Cortex of kidney (tissue), 1 donor: Measurements from ENCODE around the gene RELA.
A peak's percentile ranks its signal among the peaks of the same experiment; 100 is the strongest.
"Not testable (repeated sequence)": the region's sequence is repeated elsewhere in the genome, so short reads cannot be mapped to it uniquely, and the experiment has no call there.

Experiments used
- DNase-seq: peaks from one replicate; lab custom pipeline; 2025; lab: John Stamatoyannopoulos, UW

RELA gene

GRCh38 chr11:65662799-65663638, at the start of gene RELA:
Gene RELA (minus strand): TSS chr11:65662916. CDS start chr11:65662832, 84 bp downstream.
- peak; percentile 94 for DNase-seq

- no peak for DNase-seq
Measured at GRCh38 chr11:65711785-65712632, 49.3 kb upstream of the RELA start, which contains the start of gene KAT5. Gene KAT5 (plus strand): TSS chr11:65712252. CDS start chr11:65712268, 16 bp downstream.

DNA sequence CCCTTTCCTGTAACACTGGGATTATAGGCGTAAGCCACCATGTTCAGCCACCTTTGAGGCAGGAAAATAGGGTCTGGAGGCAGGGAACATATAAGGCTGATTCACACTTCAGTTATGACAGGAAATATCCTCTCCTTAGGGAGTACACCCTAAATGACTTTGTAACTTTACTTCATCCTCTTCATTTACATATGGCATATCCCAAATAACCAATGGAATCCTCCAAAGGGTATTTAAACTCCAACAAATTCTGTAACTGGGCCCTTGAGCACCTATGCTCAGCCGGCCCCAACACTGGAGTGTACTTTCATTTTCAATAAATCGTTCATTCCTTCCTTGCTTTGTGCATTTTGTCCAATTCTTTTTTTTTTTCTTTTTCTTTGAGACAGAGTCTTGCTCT, 47.7 kb upstream of the RELA start:
- DNase-seq = no peak

DNA sequence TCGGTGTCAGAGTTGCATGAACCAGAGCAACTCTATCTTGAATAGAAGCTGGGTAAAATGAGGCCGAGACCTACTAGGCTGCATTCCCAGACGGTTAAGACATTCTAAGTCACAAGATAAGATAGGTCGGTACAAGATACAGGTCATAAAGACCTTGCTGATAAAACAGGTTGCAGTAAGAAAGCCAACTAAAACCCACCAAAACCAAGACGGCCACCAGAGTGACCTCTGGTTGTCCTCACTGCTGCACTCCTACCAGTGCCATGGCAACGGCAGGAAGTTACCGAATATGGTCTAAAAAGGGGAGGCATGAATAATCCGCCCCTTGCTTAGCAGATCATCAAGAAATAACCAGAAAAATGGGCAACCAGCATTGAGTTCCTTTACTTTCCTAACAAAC, 46.9 kb upstream of the RELA start:
- DNase-seq = no peak

DNA sequence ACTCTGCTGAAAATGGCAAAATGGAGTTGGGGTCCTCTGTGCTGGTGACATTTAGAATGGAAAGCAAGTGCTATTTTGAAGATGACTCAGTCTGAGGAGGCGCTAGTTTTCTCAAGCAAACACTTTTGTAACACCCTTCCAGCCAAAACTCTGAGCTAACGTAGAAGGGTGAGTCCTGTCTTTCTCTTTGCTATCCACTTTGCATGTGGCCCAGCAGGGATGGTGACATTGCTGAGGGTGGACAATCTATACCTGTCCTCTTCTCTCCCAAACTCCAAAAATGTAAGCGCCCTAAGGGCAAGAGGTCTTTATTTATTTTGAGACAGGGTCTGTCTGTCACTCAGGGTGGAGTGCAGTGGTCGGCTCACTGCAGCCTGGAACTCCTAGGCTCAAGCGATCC, 45.7 kb upstream of the RELA start:
- no peak for DNase-seq

DNA sequence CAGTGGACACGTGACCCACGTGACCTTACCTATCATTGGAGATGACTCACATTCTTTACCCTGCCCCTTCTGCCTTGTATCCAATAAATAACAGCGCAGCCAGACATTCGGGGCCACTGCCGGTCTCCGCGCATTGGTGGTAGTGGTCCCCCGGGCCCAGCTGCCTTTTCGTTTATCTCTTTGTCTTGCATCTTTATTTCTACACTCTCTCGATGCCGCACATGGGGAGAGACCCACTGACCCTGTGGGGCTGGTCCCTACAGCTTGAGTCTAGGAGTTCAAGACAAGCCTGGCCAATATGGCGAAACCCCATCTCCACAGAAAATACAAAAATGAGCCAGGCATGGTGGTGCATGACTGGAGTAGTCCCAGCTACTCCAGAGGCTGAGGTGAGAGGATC, 44.3 kb upstream of the RELA start:
- DNase-seq = not testable (repeated sequence)

GRCh38 chr11:65706303-65706763, 43.6 kb upstream of the RELA start:
- not testable (repeated sequence) for DNase-seq

- no peak for DNase-seq
Measured at GRCh38 chr11:65703846-65704245, 41.1 kb upstream of the RELA start.

- no peak for DNase-seq
Measured at GRCh38 chr11:65701686-65702085, 39.0 kb upstream of the RELA start.

DNA sequence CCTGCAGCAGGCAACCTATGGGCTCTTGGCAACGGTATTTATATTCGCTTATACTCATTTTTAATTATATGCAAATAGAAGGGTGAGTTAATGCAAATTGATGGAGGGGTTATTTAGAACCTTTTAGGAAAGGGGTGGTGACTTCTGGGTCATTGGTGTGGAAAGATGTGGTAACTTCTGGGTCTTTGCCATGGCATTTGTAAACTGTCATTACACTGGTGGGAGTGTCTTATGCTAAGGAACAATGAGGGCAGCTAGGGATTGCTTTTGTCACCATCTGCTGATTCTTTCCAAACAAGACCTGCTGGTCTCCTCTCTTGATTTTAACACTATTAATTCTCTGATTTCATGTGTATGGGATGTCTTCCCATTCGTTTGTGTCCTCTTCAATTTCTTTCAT, 37.7 kb upstream of the RELA start:
- no peak for DNase-seq

DNA sequence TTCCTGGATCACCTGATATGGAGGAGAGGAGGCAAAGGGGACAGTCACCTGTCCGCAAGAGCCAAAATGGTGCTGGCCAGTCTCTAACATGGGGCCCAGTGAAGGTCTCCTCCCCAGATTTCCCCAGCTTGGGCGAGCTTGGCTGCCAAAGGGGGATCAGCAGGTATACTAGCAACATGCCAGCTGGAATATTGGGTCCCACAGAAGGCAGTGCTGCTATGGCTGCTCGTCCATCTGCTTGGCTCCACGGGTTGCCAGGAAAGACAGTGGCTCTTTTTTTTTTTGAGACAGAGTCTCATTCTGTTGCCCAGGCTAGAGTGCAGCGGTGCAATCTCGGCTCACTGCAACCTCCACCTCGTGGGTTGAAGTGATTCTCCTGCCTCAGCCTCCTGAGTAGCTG, 36.6 kb upstream of the RELA start:
- no peak for DNase-seq

DNA sequence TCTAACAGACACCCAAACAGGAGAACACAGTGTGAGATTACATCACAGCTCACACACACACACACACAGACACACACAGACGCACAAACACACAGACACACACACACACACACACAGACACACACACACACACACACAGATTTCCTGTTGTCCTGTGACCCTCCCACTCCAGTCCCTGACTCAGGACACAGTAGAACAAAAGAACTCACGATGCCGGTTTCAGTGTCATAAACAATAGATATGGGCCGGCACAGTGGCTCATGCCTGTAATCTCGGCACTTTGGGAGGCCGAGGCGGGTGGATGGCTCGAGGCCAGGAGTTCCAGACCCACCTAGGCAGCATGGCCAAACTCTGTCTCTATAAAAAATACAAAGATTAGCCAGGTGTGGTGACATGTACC, 35.5 kb upstream of the RELA start:
- DNase-seq = no peak

DNA sequence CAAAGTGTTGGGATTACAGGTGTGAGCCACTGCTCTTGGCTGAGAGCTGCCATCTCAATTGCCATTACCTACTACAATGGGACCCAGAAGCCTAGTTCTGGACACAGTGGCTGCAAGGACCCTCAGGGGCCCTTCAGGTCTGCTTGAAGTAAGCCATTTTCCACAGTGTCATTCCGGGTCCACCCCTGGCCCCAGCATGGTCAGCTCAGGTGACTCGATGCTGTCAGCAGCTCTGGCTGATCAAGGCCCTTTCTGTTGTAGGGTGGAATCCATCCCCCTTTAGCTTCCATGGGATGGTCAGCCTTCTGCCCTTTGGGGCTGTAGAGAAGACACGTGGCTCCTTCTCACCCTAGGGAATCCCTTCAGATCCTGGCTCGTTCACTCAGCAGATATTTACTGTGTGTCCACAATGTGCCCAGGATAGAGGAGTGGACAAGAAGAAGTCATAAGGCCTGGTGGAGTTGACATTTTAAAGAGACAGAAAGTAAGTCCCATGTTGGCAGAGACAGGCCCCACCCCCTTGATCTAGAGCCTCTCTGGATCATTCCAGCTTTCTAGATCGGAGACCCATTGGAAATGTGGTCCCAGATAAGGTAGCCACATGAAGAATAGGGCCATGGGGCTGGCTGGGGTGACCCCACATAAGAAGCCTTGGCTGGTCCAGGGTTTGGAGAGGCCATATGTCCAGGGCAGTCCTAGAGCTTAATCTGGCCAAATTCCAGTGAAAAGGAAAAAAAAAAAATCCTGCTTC, 34.3 kb upstream of the RELA start:
- DNase-seq = no peak

DNA sequence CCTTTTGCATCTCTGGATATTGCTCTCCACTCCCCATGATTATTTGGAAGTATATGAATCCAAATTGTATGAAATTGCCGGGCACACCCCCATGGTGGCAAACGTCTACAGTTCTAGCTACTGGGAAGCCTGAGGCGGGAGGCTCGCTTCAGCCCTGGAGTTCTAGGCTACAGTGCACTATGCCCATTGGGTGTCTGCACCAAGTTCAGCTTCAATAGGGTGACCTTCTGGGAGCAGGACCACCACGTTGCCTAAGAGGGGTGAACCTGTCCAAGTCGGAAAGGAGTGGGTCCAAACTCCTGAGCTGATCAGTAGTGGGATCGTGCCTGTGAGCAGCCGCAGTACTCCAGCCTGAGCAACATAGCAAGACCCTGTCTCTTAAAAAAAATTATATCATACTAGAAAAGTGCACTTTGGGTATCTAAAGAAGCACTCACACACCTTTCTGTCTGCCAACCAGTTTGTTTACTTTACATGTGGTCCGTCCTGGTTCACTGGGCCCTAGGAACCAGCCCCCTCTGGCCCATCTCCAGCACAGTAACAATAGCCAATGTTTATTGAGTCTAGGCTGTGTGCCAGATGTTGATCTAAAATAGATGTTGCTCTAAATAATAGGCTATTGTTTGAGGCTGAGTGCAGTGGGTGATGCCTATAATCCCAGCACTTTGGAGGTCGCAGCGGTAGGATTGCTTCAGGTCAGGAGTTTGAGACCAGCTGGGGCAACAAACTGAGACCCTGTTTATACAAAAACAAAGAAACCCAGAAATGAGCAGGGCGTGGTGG, 32.9 kb upstream of the RELA start:
- DNase-seq = no peak

DNA sequence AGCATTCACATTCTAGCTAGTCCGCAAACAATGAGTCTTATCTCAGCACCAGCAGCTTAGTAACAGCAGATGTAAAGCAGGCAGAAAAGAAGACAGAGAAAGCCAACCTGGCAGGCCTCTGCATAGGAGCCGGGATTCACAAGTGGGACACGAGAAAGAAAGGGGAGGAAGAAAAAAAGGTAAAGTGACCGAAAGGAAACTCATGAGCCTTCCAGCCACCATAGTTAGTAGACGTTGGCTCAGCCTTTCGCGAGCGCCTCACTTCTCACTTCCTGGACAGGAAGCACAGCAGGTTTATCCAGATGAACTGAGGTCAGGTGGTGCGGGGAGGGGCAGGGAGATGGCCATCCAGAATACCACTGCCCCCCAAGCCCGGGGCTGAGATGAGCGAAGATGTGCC, 29.7 kb upstream of the RELA start:
- no peak for DNase-seq

DNA sequence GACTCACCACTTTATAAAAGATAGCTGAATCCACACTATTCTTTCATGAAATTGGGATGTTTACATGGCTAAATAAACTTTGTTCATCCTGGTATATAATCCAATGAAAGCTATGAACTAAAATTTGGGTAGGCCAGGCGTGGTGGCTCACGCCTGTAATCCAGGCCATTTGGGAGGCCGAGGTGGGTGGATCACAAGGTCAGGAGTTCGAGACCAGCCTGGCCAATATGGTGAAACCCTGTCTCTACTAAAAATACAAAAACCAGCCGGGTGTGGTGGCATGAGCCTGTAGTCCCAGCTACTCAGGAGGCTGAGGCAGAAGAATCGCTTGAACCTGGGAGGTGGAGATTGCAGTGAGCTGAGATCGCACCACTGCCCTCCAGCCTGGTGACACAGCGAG, 29.1 kb upstream of the RELA start:
- DNase-seq = not testable (repeated sequence)

GRCh38 chr11:65685981-65686380, 23.3 kb upstream of the RELA start:
- no peak for DNase-seq

GRCh38 chr11:65683480-65683879, 20.8 kb upstream of the RELA start:
- DNase-seq = not testable (repeated sequence)

DNA sequence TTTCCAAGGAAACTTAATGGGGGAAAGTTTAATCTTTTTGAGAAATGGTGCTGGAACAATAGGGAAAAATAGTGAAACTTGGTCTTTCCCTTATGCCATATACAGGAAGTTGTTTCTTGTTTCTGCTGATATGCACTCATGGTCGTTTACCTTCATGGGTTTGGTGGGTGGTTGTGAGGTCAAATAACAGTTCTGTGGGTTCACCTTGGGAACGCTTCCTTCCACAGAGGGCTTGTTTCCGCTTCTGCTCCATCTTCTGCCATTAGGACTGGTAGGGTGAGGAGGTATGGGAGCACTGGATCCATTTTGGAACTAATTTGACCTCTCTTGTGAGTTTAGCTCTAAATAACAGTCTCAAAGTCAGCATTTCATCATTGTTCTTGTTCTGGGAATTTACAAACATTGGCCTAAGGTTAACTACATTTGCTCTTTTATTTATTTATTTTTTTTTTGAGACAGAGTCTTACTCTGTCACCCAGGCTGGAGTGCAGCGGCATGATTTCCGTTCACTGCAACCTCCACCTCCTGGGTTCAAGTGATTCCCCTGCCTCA, 17.6 kb upstream of the RELA start:
- DNase-seq = no peak

GRCh38 chr11:65672982-65673381, 10.3 kb upstream of the RELA start:
- DNase-seq = no peak
